ENCODE data around the gene RAD51B. TPM values are rescaled to one million over a fixed set of nuclear protein-coding genes. Genes with fewer than 3 reads are reported as not detected.

The RAD51B gene
- total and polyA plus RNA-seq, 9 of the 15 experiments (the other 6 are each of a cell fraction or from before 2014, with no cell fraction given), result 8.5 to 17.3 (median 11.3) TPM

GRCh38 chr14:68736471-68736871 is 916.9 kb downstream of the RAD51B start:
- H3K4me2 ChIP-seq (ENCODE audit: insufficient read depth, low read length), result no peak overlapping the region
- peak overlapping the region; percentile 82 for H2AFZ ChIP-seq (ENCODE audit: low read depth, low read length)
- H3K79me2 ChIP-seq (ENCODE audit: control insufficient read depth, insufficient read depth, low read length), result no peaks in the 10 kb centered on the region
- no peaks in the 10 kb centered on the region for H3K9me1 ChIP-seq (ENCODE audit: control insufficient read depth, insufficient read depth, low read length)
- 37% methylated on average over 5 of the region's 7 CpGs for WGBS (ENCODE audit: insufficient coverage, low coverage, missing lambda C conversion rate)
- H3K9ac ChIP-seq (ENCODE audit: insufficient read depth in 1 of 2, low read depth in 2 of 2, low read length in 2 of 2), result no peak overlapping the region
- no peaks in the 10 kb centered on the region for H3K36me3 ChIP-seq (ENCODE audit: control insufficient read depth, insufficient read depth, low read length)
- ATAC-seq (peak; percentile 51; the same call in 2 of the 3 replicates), DNase-seq (ENCODE audit: extremely low read depth in 1 of 4, low spot score in 3 of 4) (no peak), FAIRE-seq (no peak)
- H3K9me3 ChIP-seq (replicated peaks; ENCODE audit: control insufficient read depth, insufficient read depth, low read depth, low read length), result peaks cover 7% of the 10 kb centered on the region
- BruUV-seq (replicated peaks), result no TSS peak
- no peaks in the 10 kb centered on the region for H3K27me3 ChIP-seq (ENCODE audit: control insufficient read depth in 2 of 2, insufficient read depth in 2 of 2, low read length in 2 of 2)
- in situ Hi-C loops (cut with MboI) (no loop called here), intact Hi-C loops (cut with micrococcal nuclease) (no loop called here)
- H4K20me1 ChIP-seq (replicated peaks; ENCODE audit: control insufficient read depth, insufficient read depth, low read length), result no peaks in the 10 kb centered on the region
- H3K4me3 ChIP-seq, result no peak overlapping the region
- peaks cover 0 to 16% of the 10 kb centered on the region in 2 experiments; a peak in 3 of 5 replicates for H3K4me1 ChIP-seq (replicated peaks in 1 of 2; ENCODE audit: control insufficient read depth in 2 of 2, insufficient read depth in 2 of 2, low read length in 2 of 2)
- CTCF ChIA-PET (ENCODE audit: low intra/inter-chr PET ratio), result no interaction called here
- TF ChIP-seq PKNOX1 (IDR thresholded peaks at IDR 0.05) (peak; percentile 8; the same call in 1 of the 2 replicates), SMARCC2 (IDR thresholded peaks at IDR 0.05; ENCODE audit: low read depth) (no peak), TARDBP (IDR thresholded peaks at IDR 0.05) (no peak), PHB2 (IDR thresholded peaks at IDR 0.05; ENCODE audit: low read depth) (no peak)
- H3K27ac ChIP-seq (ENCODE audit: extremely low read depth, low read depth, low read length), result no peak overlapping the region
- POLR2A ChIA-PET, result interaction anchor here (0.6 kb wide), 2 partner anchors 21 to 1159 kb away, joined by 3 read pairs; no protein-coding TSS in a partner anchor

GRCh38 chr14:68737086-68737485 is 917.5 kb downstream of the RAD51B start:
- Histone ChIP-seq H2AFZ (ENCODE audit: low read depth, low read length) (no peak overlapping the region), H3K9ac (ENCODE audit: insufficient read depth in 1 of 2, low read depth in 2 of 2, low read length in 2 of 2) (peak overlapping the region in 1 of 2 experiments; percentile 52; a peak in 1 of 4 replicates), H3K4me3 (no peak overlapping the region), H3K9me3 (replicated peaks; ENCODE audit: control insufficient read depth, insufficient read depth, low read depth, low read length) (peaks cover 7% of the 10 kb centered on the region), H3K9me1 (ENCODE audit: control insufficient read depth, insufficient read depth, low read length) (no peaks in the 10 kb centered on the region), H3K36me3 (ENCODE audit: control insufficient read depth, insufficient read depth, low read length) (no peaks in the 10 kb centered on the region), H4K20me1 (replicated peaks; ENCODE audit: control insufficient read depth, insufficient read depth, low read length) (no peaks in the 10 kb centered on the region), H3K4me1 (replicated peaks in 1 of 2; ENCODE audit: control insufficient read depth in 2 of 2, insufficient read depth in 2 of 2, low read length in 2 of 2) (peaks cover 0 to 16% of the 10 kb centered on the region in 2 experiments; a peak in 3 of 5 replicates), H3K79me2 (ENCODE audit: control insufficient read depth, insufficient read depth, low read length) (no peaks in the 10 kb centered on the region), H3K27ac (ENCODE audit: extremely low read depth, low read depth, low read length) (no peak overlapping the region), H3K27me3 (ENCODE audit: control insufficient read depth in 2 of 2, insufficient read depth in 2 of 2, low read length in 2 of 2) (no peaks in the 10 kb centered on the region), H3K4me2 (ENCODE audit: insufficient read depth, low read length) (no peak overlapping the region)
- intact Hi-C loops (cut with micrococcal nuclease), result no loop called here
- CTCF ChIA-PET (ENCODE audit: low intra/inter-chr PET ratio), result no interaction called here
- 50% methylated on average over 1 of the region's 1 CpG for WGBS (ENCODE audit: insufficient coverage, low coverage, missing lambda C conversion rate)
- FAIRE-seq (no peak), DNase-seq (ENCODE audit: extremely low read depth in 1 of 4, low spot score in 3 of 4) (no peak), ATAC-seq (no peak)
- POLR2A ChIA-PET, result interaction anchor here (0.6 kb wide), 2 partner anchors 20 to 41 kb away, joined by 3 to 4 read pairs; no protein-coding TSS in a partner anchor
- no TSS peak for BruUV-seq (replicated peaks)
- in situ Hi-C loops (cut with MboI), result no loop called here
- no peak for TF ChIP-seq E2F3 (CRISPR knock-in tag; IDR thresholded peaks at IDR 0.05)
- TF ChIP-seq HSF4 (CRISPR knock-in tag; IDR thresholded peaks at IDR 0.05; ENCODE audit: borderline replicate concordance), result no peak
- TF ChIP-seq ZNF41 (CRISPR knock-in tag; conservative IDR thresholded peaks at IDR 0.05), result no peak
- TF ChIP-seq KAT7 (CRISPR knock-in tag; IDR thresholded peaks at IDR 0.05; ENCODE audit: borderline replicate concordance), result no peak
- TF ChIP-seq CEBPZ (IDR thresholded peaks at IDR 0.05; ENCODE audit: borderline replicate concordance, low read depth, low read length), result no peak
- no peak for TF ChIP-seq CBFA2T3 (IDR thresholded peaks at IDR 0.05)

Measured in K562 (cell line).